ENCODE measurements around the gene CD34.

The CD34 gene

GRCh38 chr1:207871117-207871649, 39.7 kb downstream of the CD34 start:
- no peak for DNase-seq

- DNase-seq = no peak
Measured at GRCh38 chr1:207870306-207871031, 40.5 kb downstream of the CD34 start.

- DNase-seq = no peak
Measured at GRCh38 chr1:207869859-207870258, 41.1 kb downstream of the CD34 start.

GRCh38 chr1:207868774-207869721, 41.9 kb downstream of the CD34 start:
- DNase-seq = peak; percentile 79

GRCh38 chr1:207868251-207868773, 42.6 kb downstream of the CD34 start:
- DNase-seq = peak; percentile 5

GRCh38 chr1:207867136-207868109, 43.5 kb downstream of the CD34 start:
- no peak for DNase-seq

GRCh38 chr1:207866471-207867135, 44.3 kb downstream of the CD34 start:
- DNase-seq = no peak

GRCh38 chr1:207863893-207864535, 46.9 kb downstream of the CD34 start:
- no peak for DNase-seq

- no peak for DNase-seq
Measured at GRCh38 chr1:207862241-207862787, 48.6 kb downstream of the CD34 start.

- no peak for DNase-seq
Measured at GRCh38 chr1:207861442-207862177, 49.3 kb downstream of the CD34 start.

- DNase-seq = no peak
Measured at GRCh38 chr1:207860531-207860930, 50.4 kb downstream of the CD34 start.

GRCh38 chr1:207858806-207859205, 52.1 kb downstream of the CD34 start:
- DNase-seq = no peak

GRCh38 chr1:207858281-207858680, 52.6 kb downstream of the CD34 start:
- DNase-seq = no peak

- DNase-seq = no peak
Measured at GRCh38 chr1:207857447-207857846, 53.5 kb downstream of the CD34 start.

GRCh38 chr1:207856276-207857023, 54.5 kb downstream of the CD34 start:
- no peak for DNase-seq

- no peak for DNase-seq
Measured at GRCh38 chr1:207854001-207854400, 56.9 kb downstream of the CD34 start.

GRCh38 chr1:207853372-207853757, 57.6 kb downstream of the CD34 start:
- DNase-seq = no peak

GRCh38 chr1:207852576-207853371, 58.2 kb downstream of the CD34 start:
- DNase-seq = no peak
